Measurements from ENCODE around the gene CHRNA1.

The CHRNA1 gene

GRCh38 chr2:174781996-174782395 lies 17.7 kb upstream of the CHRNA1 start:
- Histone ChIP-seq H3K79me2 (ENCODE audit: low read length) (no peaks in the 10 kb centered on the region), H3K36me3 (replicated peaks; ENCODE audit: low read depth, low read length) (no peaks in the 10 kb centered on the region), H3K4me2 (ENCODE audit: low read length) (no peak overlapping the region), H3K27ac (ENCODE audit: low read length) (no peak overlapping the region), H3K9ac (ENCODE audit: low read length) (no peak overlapping the region), H3K9me3 (ENCODE audit: insufficient read depth, low read length) (no peaks in the 10 kb centered on the region), H3K27me3 (ENCODE audit: low read depth, low read length) (no peaks in the 10 kb centered on the region; the same call in 1 of the 2 replicates), H3K4me3 (ENCODE audit: low read length) (no peak overlapping the region), H3K4me1 (ENCODE audit: low read length) (no peaks in the 10 kb centered on the region), H2AFZ (ENCODE audit: low read depth, low read length) (no peak overlapping the region), H4K20me1 (ENCODE audit: insufficient read depth, low read length) (no peaks in the 10 kb centered on the region)
- TF ChIP-seq CTCF (IDR thresholded peaks at IDR 0.05; ENCODE audit: low read depth, low read length): no peak
- no peak for TF ChIP-seq EZH2phosphoT487 (IDR thresholded peaks at IDR 0.05; ENCODE audit: low read depth)

GRCh38 chr2:174781298-174781697 lies 17.0 kb upstream of the CHRNA1 start:
- no peaks in the 10 kb centered on the region for H4K20me1 ChIP-seq (ENCODE audit: insufficient read depth, low read length)
- H3K27me3 ChIP-seq (ENCODE audit: low read depth, low read length): no peaks in the 10 kb centered on the region; the same call in 1 of the 2 replicates
- H3K27ac ChIP-seq (ENCODE audit: low read length): no peak overlapping the region
- no peak overlapping the region for H3K9ac ChIP-seq (ENCODE audit: low read length)
- no peak for TF ChIP-seq CTCF (IDR thresholded peaks at IDR 0.05; ENCODE audit: low read depth, low read length)
- TF ChIP-seq EZH2phosphoT487 (IDR thresholded peaks at IDR 0.05; ENCODE audit: low read depth): no peak
- H3K36me3 ChIP-seq (replicated peaks; ENCODE audit: low read depth, low read length): no peaks in the 10 kb centered on the region
- no peaks in the 10 kb centered on the region for H3K79me2 ChIP-seq (ENCODE audit: low read length)
- no peaks in the 10 kb centered on the region for H3K4me1 ChIP-seq (ENCODE audit: low read length)
- H3K4me2 ChIP-seq (ENCODE audit: low read length): no peak overlapping the region
- no peak overlapping the region for H2AFZ ChIP-seq (ENCODE audit: low read depth, low read length)
- no peaks in the 10 kb centered on the region for H3K9me3 ChIP-seq (ENCODE audit: insufficient read depth, low read length)
- H3K4me3 ChIP-seq (ENCODE audit: low read length): no peak overlapping the region

GRCh38 chr2:174780856-174781255 lies 16.6 kb upstream of the CHRNA1 start:
- TF ChIP-seq EZH2phosphoT487 (IDR thresholded peaks at IDR 0.05; ENCODE audit: low read depth) (no peak), CTCF (IDR thresholded peaks at IDR 0.05; ENCODE audit: low read depth, low read length) (no peak)
- Histone ChIP-seq H3K36me3 (replicated peaks; ENCODE audit: low read depth, low read length) (no peaks in the 10 kb centered on the region), H3K4me1 (ENCODE audit: low read length) (peaks cover 2% of the 10 kb centered on the region; the same call in 1 of the 2 replicates), H3K27ac (ENCODE audit: low read length) (no peak overlapping the region), H3K4me3 (ENCODE audit: low read length) (no peak overlapping the region), H3K4me2 (ENCODE audit: low read length) (no peak overlapping the region), H3K9me3 (ENCODE audit: insufficient read depth, low read length) (no peaks in the 10 kb centered on the region), H4K20me1 (ENCODE audit: insufficient read depth, low read length) (no peaks in the 10 kb centered on the region), H3K27me3 (ENCODE audit: low read depth, low read length) (no peaks in the 10 kb centered on the region; the same call in 1 of the 2 replicates), H3K79me2 (ENCODE audit: low read length) (no peaks in the 10 kb centered on the region), H2AFZ (ENCODE audit: low read depth, low read length) (no peak overlapping the region), H3K9ac (ENCODE audit: low read length) (no peak overlapping the region)

GRCh38 chr2:174780191-174780840 lies 16.0 kb upstream of the CHRNA1 start:
- H4K20me1 ChIP-seq (ENCODE audit: insufficient read depth, low read length): no peaks in the 10 kb centered on the region
- no peaks in the 10 kb centered on the region for H3K9me3 ChIP-seq (ENCODE audit: insufficient read depth, low read length)
- no peak overlapping the region for H3K27ac ChIP-seq (ENCODE audit: low read length)
- no peaks in the 10 kb centered on the region for H3K79me2 ChIP-seq (ENCODE audit: low read length)
- no peak overlapping the region for H3K9ac ChIP-seq (ENCODE audit: low read length)
- peaks cover 5% of the 10 kb centered on the region; the same call in 1 of the 2 replicates for H3K4me1 ChIP-seq (ENCODE audit: low read length)
- H3K4me2 ChIP-seq (ENCODE audit: low read length): no peak overlapping the region
- H3K36me3 ChIP-seq (replicated peaks; ENCODE audit: low read depth, low read length): no peaks in the 10 kb centered on the region
- no peak overlapping the region for H3K4me3 ChIP-seq (ENCODE audit: low read length)
- TF ChIP-seq CTCF (IDR thresholded peaks at IDR 0.05; ENCODE audit: low read depth, low read length): no peak
- no peak for TF ChIP-seq EZH2phosphoT487 (IDR thresholded peaks at IDR 0.05; ENCODE audit: low read depth)
- no peak overlapping the region for H2AFZ ChIP-seq (ENCODE audit: low read depth, low read length)
- no peaks in the 10 kb centered on the region; the same call in 1 of the 2 replicates for H3K27me3 ChIP-seq (ENCODE audit: low read depth, low read length)

Measured in OCI-LY3 (cell line).